ENCODE measurements around the gene ARHGAP11A.

The ARHGAP11A gene

GRCh38 chr15:32682977-32683630 is 67.8 kb downstream of the ARHGAP11A start:
- H3K4me2 ChIP-seq (ENCODE audit: insufficient read depth, low read length): no peak overlapping the region
- H3K4me1 ChIP-seq (ENCODE audit: insufficient read depth, low read length): no peaks in the 10 kb centered on the region
- H3K27ac ChIP-seq (ENCODE audit: low read length): no peak overlapping the region
- H3K4me3 ChIP-seq (ENCODE audit: low read depth in 1 of 2, low read length in 2 of 2): no peak overlapping the region
- H2AFZ ChIP-seq (ENCODE audit: low read depth, low read length): no peak overlapping the region
- H3K9ac ChIP-seq (ENCODE audit: low read depth, low read length): no peak overlapping the region
- H3K36me3 ChIP-seq (ENCODE audit: insufficient read depth, low read length): no peaks in the 10 kb centered on the region
- no peaks in the 10 kb centered on the region for H4K20me1 ChIP-seq (ENCODE audit: insufficient read depth, low read length)
- no peaks in the 10 kb centered on the region for H3K9me3 ChIP-seq (ENCODE audit: insufficient read depth, low read length, severe bottlenecking)
- no peaks in the 10 kb centered on the region for H3K27me3 ChIP-seq (ENCODE audit: insufficient read depth, low read length, poor library complexity)
- ATAC-seq (ENCODE audit: insufficient read depth, low read depth) (no peak), DNase-seq (no peak)
- H3K79me2 ChIP-seq (ENCODE audit: insufficient read depth, low read length): no peaks in the 10 kb centered on the region
- TF ChIP-seq EZH2 (IDR thresholded peaks at IDR 0.05; ENCODE audit: borderline replicate concordance, low read depth, low read length, severe bottlenecking) (no peak), CTCF (IDR thresholded peaks at IDR 0.05; ENCODE audit: borderline replicate concordance, extremely low read depth, low read length, poor library complexity, severe bottlenecking) (no peak)

GRCh38 chr15:32683906-32684584 is 68.7 kb downstream of the ARHGAP11A start:
- H3K27me3 ChIP-seq (ENCODE audit: insufficient read depth, low read length, poor library complexity): no peaks in the 10 kb centered on the region
- H3K9me3 ChIP-seq (ENCODE audit: insufficient read depth, low read length, severe bottlenecking): no peaks in the 10 kb centered on the region
- H3K79me2 ChIP-seq (ENCODE audit: insufficient read depth, low read length): no peaks in the 10 kb centered on the region
- no peak overlapping the region for H3K9ac ChIP-seq (ENCODE audit: low read depth, low read length)
- H2AFZ ChIP-seq (ENCODE audit: low read depth, low read length): no peak overlapping the region
- DNase-seq (no peak), ATAC-seq (ENCODE audit: insufficient read depth, low read depth) (peak; percentile 31; the same call in 1 of the 3 replicates)
- H3K36me3 ChIP-seq (ENCODE audit: insufficient read depth, low read length): no peaks in the 10 kb centered on the region
- no peak overlapping the region for H3K4me3 ChIP-seq (ENCODE audit: low read depth in 1 of 2, low read length in 2 of 2)
- H3K27ac ChIP-seq (ENCODE audit: low read length): no peak overlapping the region
- H4K20me1 ChIP-seq (ENCODE audit: insufficient read depth, low read length): no peaks in the 10 kb centered on the region
- H3K4me2 ChIP-seq (ENCODE audit: insufficient read depth, low read length): no peak overlapping the region
- no peaks in the 10 kb centered on the region for H3K4me1 ChIP-seq (ENCODE audit: insufficient read depth, low read length)
- TF ChIP-seq EZH2 (IDR thresholded peaks at IDR 0.05; ENCODE audit: borderline replicate concordance, low read depth, low read length, severe bottlenecking) (no peak), CTCF (IDR thresholded peaks at IDR 0.05; ENCODE audit: borderline replicate concordance, extremely low read depth, low read length, poor library complexity, severe bottlenecking) (no peak)

- ATAC-seq (ENCODE audit: insufficient read depth, low read depth) (no peak), DNase-seq (no peak)
- Histone ChIP-seq H4K20me1 (ENCODE audit: insufficient read depth, low read length) (no peaks in the 10 kb centered on the region), H3K4me1 (ENCODE audit: insufficient read depth, low read length) (no peaks in the 10 kb centered on the region), H3K36me3 (ENCODE audit: insufficient read depth, low read length) (no peaks in the 10 kb centered on the region), H2AFZ (ENCODE audit: low read depth, low read length) (no peak overlapping the region), H3K79me2 (ENCODE audit: insufficient read depth, low read length) (no peaks in the 10 kb centered on the region), H3K9me3 (ENCODE audit: insufficient read depth, low read length, severe bottlenecking) (no peaks in the 10 kb centered on the region), H3K27ac (ENCODE audit: low read length) (no peak overlapping the region), H3K9ac (ENCODE audit: low read depth, low read length) (no peak overlapping the region), H3K4me3 (ENCODE audit: low read depth in 1 of 2, low read length in 2 of 2) (no peak overlapping the region), H3K4me2 (ENCODE audit: insufficient read depth, low read length) (no peak overlapping the region), H3K27me3 (ENCODE audit: insufficient read depth, low read length, poor library complexity) (no peaks in the 10 kb centered on the region)
- no peak for TF ChIP-seq EZH2 (IDR thresholded peaks at IDR 0.05; ENCODE audit: borderline replicate concordance, low read depth, low read length, severe bottlenecking)
- no peak for TF ChIP-seq CTCF (IDR thresholded peaks at IDR 0.05; ENCODE audit: borderline replicate concordance, extremely low read depth, low read length, poor library complexity, severe bottlenecking)
Observed at GRCh38 chr15:32685576-32685975, 70.3 kb downstream of the ARHGAP11A start.

All from DND-41 (cell line).